SU-DHL-6 (cell line): ENCODE results near the gene NPTXR.

Source experiments
- H2AFZ ChIP-seq: fragments of 200-600 bp; sonication (generic); 2 replicates; pipeline ENCODE4 v1.6.1; 2014; ENCODE audit warnings: low read depth, mild to moderate bottlenecking, moderate library complexity, mixed read lengths, antibody characterized with exemption, low read length; ENCODE audit not compliant: severe bottlenecking
- H3F3A ChIP-seq: fragments of 200-600 bp; shearing (Covaris generic); 2 replicates; pipeline ENCODE4 v1.6.0; 2016; ENCODE audit warnings: antibody characterized with exemption, mild to moderate bottlenecking; ENCODE audit not compliant: insufficient read depth
- H3K27ac ChIP-seq: fragments of 200-600 bp; sonication (generic); 2 replicates; pipeline ENCODE4 v1.5.1; 2016; ENCODE audit warnings: low read depth, mild to moderate bottlenecking, low read length, moderate library complexity, mixed read lengths
- H3K27me3 ChIP-seq: fragments of 200-600 bp; sonication (generic), shearing (Covaris generic); 2 replicates; pipeline ENCODE4 v1.6.0; 2014; ENCODE audit warnings: mild to moderate bottlenecking, low read length
- H3K36me3 ChIP-seq: fragments of 200-600 bp; sonication (generic); 2 replicates; pipeline ENCODE4 v1.6.1; 2014; ENCODE audit warnings: mild to moderate bottlenecking, low read length, mixed read lengths
- H3K4me2 ChIP-seq: fragments of 300-600, 200-600 bp; shearing (Covaris generic), sonication (generic); 2 replicates; pipeline ENCODE4 v1.6.0; 2014; ENCODE audit warnings: low read length, low read depth, mild to moderate bottlenecking; ENCODE audit not compliant: poor library complexity, severe bottlenecking
- H3K4me3 ChIP-seq: fragments of 200-600 bp; sonication (generic); 2 replicates; pipeline ENCODE4 v1.5.1; 2014; ENCODE audit warnings: antibody characterized with exemption, low read length, mild to moderate bottlenecking, mixed read lengths; ENCODE audit not compliant: insufficient read depth, poor library complexity, severe bottlenecking
- H3K79me2 ChIP-seq: fragments of 200-600 bp; sonication (generic); 2 replicates; pipeline ENCODE4 v1.6.1; 2014; ENCODE audit warnings: mild to moderate bottlenecking, low read length, moderate library complexity; ENCODE audit not compliant: insufficient read depth
- H3K9ac ChIP-seq: fragments of 200-600 bp; sonication (generic); 2 replicates; pipeline ENCODE4 v1.7.0; 2014; ENCODE audit warnings: mild to moderate bottlenecking, low read length
- H3K9me2 ChIP-seq: fragments of 200-600 bp; sonication (generic); replicated peaks from 2 replicates; pipeline ENCODE4 v1.6.1; 2014; ENCODE audit warnings: low read length; ENCODE audit not compliant: insufficient read depth
- H3K9me3 ChIP-seq: fragments of 200-600 bp; sonication (generic); 2 replicates; pipeline ENCODE4 v1.6.1; 2014; ENCODE audit warnings: low read length, mixed read lengths; ENCODE audit not compliant: insufficient read depth
- H4K20me1 ChIP-seq: fragments of 200-600 bp; sonication (generic); 2 replicates; pipeline ENCODE4 v1.6.1; 2014; ENCODE audit warnings: low read depth, mild to moderate bottlenecking, antibody characterized with exemption, low read length, moderate library complexity, mixed read lengths
- EZH2phosphoT487 ChIP-seq: fragments of 200-600 bp; sonication (generic), shearing (Covaris generic); conservative IDR thresholded peaks from 2 replicates; pipeline ENCODE4 v1.6.1; 2018; ENCODE audit warnings: mild to moderate bottlenecking, antibody characterized with exemption, low read length, moderate library complexity, mixed read lengths
- TF ChIP-seq, protein P1 (sequence below): fragments of 200-600 bp; sonication (generic); IDR thresholded peaks from one replicate; pipeline ENCODE4 v1.5.1; 2017; ENCODE audit warnings: antibody characterized with exemption, mild to moderate bottlenecking, low read length, moderate library complexity; ENCODE audit not compliant: insufficient read depth, poor library complexity, severe bottlenecking

NPTXR gene

DNA sequence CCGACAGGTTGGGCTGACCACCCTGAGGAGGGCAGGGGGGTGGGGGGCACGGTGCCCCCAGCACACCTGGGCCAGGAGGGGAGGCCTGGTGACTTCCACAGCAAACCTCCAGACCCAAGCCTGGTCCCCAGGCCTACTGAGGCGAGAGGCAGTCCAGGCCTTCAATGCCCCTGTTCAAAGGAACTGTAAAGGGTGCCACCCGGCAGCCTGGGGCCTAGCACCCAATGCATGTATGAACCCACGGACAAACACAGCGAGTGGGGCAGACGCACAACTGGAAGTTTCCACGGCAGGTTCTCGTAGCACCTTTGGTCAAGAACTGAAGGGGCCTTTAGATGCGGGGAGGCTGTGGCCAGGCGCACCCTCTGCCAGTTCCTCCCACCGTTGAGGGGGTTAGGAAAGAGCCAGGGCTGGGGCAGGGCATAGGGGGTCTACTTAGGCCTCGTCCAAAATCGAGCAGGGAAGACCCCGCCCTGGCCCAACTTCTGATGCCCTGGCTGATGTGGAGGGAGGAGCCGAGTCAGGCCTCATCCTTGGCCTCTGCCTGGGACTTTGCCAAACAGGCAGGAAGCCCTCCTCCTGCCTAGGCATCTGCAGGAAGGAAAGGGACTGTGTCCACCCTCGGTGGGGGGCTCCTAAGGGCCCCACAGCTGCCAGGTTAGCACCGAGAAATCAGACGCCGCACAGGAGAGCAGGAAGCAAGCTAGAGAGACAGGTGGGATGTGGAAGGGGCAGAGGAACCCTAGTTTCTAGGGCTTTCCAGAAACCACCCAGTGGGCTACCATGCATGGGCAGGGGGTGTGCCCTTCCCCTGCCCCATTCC is 21.6 kb upstream of the NPTXR start:
- Histone ChIP-seq H3K4me2 (no peak overlapping the region), H4K20me1 (no peaks in the 10 kb centered on the region), H3K4me3 (no peak overlapping the region), H3K27me3 (no peaks in the 10 kb centered on the region), H3K9me3 (no peaks in the 10 kb centered on the region), H3K9ac (no peak overlapping the region), H3K9me2 (no peaks in the 10 kb centered on the region), H3K79me2 (peaks cover 7% of the 10 kb centered on the region; the same call in 1 of the 2 replicates), H3K36me3 (no peaks in the 10 kb centered on the region), H3K27ac (no peak overlapping the region), H2AFZ (no peak overlapping the region), H3F3A (peaks cover 11% of the 10 kb centered on the region; the same call in 1 of the 2 replicates)
- no peak for TF ChIP-seq EZH2phosphoT487
- TF ChIP-seq, protein P1, sequence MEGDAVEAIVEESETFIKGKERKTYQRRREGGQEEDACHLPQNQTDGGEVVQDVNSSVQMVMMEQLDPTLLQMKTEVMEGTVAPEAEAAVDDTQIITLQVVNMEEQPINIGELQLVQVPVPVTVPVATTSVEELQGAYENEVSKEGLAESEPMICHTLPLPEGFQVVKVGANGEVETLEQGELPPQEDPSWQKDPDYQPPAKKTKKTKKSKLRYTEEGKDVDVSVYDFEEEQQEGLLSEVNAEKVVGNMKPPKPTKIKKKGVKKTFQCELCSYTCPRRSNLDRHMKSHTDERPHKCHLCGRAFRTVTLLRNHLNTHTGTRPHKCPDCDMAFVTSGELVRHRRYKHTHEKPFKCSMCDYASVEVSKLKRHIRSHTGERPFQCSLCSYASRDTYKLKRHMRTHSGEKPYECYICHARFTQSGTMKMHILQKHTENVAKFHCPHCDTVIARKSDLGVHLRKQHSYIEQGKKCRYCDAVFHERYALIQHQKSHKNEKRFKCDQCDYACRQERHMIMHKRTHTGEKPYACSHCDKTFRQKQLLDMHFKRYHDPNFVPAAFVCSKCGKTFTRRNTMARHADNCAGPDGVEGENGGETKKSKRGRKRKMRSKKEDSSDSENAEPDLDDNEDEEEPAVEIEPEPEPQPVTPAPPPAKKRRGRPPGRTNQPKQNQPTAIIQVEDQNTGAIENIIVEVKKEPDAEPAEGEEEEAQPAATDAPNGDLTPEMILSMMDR = no peak

DNA sequence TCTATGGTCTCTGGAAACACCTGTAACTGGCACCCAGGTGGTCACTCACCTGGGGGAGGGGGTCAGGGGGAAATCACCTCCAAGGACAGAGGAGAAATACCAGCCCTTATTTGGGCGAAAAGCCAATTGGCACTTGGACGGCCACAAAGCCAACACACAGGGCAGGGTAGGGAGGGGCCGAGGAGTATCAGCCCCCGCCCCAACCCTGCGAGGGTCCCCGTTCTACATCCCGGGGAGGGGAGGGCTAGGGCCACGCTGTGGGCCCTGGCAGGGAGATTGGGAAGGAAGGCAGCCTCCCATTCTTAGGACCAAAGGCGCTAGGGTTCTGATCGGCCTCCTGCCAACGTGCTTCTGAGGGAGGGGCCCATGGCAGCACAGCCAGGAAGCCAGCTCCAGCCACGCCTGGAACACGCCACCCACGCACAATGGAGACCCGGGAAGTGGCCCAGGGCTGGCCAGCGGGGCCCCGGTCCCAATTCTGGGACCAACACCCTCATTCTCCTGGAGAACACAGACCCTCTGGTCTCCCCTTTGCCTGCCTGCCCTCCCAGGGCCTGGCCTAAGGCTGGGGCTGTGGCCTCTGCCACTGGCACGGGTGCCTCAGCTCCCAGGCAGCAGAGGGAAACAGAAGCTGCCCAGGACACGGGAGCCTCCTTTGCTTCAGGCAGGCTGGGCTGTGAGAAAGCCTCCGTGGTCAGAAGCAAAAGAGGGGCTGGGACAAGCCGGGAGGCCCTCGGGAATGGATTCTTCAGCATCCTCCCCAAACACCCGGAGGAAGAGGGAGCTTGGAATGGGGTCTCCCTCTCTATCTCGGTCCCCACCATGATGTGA is 20.7 kb upstream of the NPTXR start:
- Histone ChIP-seq H3K9ac (no peak overlapping the region), H3K4me2 (no peak overlapping the region), H3F3A (peaks cover 11% of the 10 kb centered on the region; the same call in 1 of the 2 replicates)

DNA sequence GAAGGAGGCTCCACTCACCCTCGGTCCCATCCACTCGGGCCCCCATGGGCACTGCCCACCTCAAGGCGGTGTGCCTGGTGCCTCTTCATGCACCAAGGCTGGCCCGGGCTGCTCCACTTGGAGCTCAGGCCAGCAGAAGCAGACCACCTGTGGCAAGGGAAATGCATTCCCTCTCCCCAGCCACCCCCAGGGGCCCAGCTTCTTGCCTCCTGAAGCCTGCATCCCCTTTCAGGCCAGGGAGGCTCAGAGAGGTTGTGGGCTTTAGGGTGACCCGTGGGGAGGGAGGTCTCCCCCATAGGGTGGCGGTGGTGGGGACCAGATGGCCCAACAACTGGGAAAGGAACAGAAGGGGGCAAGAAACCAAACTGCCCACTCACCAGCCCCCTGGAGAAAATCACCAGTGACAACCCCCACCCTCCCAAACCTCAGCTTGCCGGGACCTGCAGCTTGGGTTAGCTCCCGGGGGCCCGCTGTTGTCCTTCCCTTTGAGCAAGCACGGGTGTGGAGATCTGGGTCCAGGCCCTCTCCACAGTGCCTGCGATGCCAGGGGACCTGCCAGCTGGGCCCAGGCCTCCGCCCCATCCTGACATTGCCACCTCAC is 19.8 kb upstream of the NPTXR start:
- H3K27me3 ChIP-seq = no peaks in the 10 kb centered on the region
- H3K4me3 ChIP-seq = no peak overlapping the region
- H3F3A ChIP-seq = peaks cover 11% of the 10 kb centered on the region; the same call in 1 of the 2 replicates
- H3K36me3 ChIP-seq = no peaks in the 10 kb centered on the region
- H3K79me2 ChIP-seq = no peaks in the 10 kb centered on the region; the same call in 1 of the 2 replicates
- H2AFZ ChIP-seq = no peak overlapping the region
- H3K27ac ChIP-seq = no peak overlapping the region
- H3K9me3 ChIP-seq = no peaks in the 10 kb centered on the region
- H3K4me2 ChIP-seq = no peak overlapping the region
- no peaks in the 10 kb centered on the region for H3K9me2 ChIP-seq
- H3K9ac ChIP-seq = no peak overlapping the region
- no peaks in the 10 kb centered on the region for H4K20me1 ChIP-seq
- TF ChIP-seq EZH2phosphoT487 = no peak
- TF ChIP-seq, protein P1 = no peak

More for the DNA sequence above, 20.7 kb upstream of the NPTXR start:
- Histone ChIP-seq H3K27ac (no peak overlapping the region), H3K36me3 (no peaks in the 10 kb centered on the region), H2AFZ (no peak overlapping the region), H3K9me2 (no peaks in the 10 kb centered on the region), H4K20me1 (no peaks in the 10 kb centered on the region), H3K27me3 (no peaks in the 10 kb centered on the region), H3K9me3 (no peaks in the 10 kb centered on the region), H3K79me2 (peaks cover 1% of the 10 kb centered on the region; the same call in 1 of the 2 replicates), H3K4me3 (no peak overlapping the region)
- no peak for TF ChIP-seq EZH2phosphoT487
- TF ChIP-seq, protein P1 = no peak
